ENCODE results near the gene VGLL4.

- TF ChIP-seq CTCF (conservative IDR thresholded peaks at IDR 0.05; ENCODE audit: low read length) (no peak), EZH2phosphoT487 (IDR thresholded peaks at IDR 0.05; ENCODE audit: borderline replicate concordance) (no peak)
Measured at GRCh38 chr3:11680509-11680908, 36.8 kb upstream of the VGLL4 start.

Measured in Loucy (cell line).